Activated CD8-positive, alpha-beta memory T cell treated with anti-CD3 and anti-CD28 coated beads, Interleukin-2, amount 10 ng/mL, durations not matched to agents 7 days and 5 days (primary cell): ENCODE results near the gene POC1A. TPM values are rescaled to one million over a fixed set of nuclear protein-coding genes. Genes with fewer than 3 reads are reported as not detected.
"Not testable (repeated sequence)": the region's sequence is repeated elsewhere in the genome, so short reads cannot be mapped to it uniquely, and the experiment has no call there.

Experiments
- ATAC-seq: fragments of 150-1000 bp; cut with Tn5 transposase; one replicate; pipeline ENCODE4 v1.10.0; 2021; ENCODE audit warnings: moderate library complexity
- CTCF ChIA-PET: fragments of 350-600 bp; sonication (Branson Sonifier 250); formaldehyde crosslinking; loops from one replicate; lab custom pipeline; 2021; ENCODE audit warnings: antibody characterized with exemption; lab: Charles Lee
- DNase-seq: peaks from one replicate; pipeline ENCODE4 v3.0.0-alpha.2; 2020
- H3K27ac Mint-ChIP-seq: one replicate; pipeline ENCODE4 v1.8.0; 2021; ENCODE audit warnings: mild to moderate bottlenecking, mixed read lengths
- H3K27me3 Mint-ChIP-seq: one replicate; pipeline ENCODE4 v1.8.0; 2021; ENCODE audit warnings: mixed read lengths
- H3K36me3 Mint-ChIP-seq: one replicate; pipeline ENCODE4 v1.8.0; 2021; ENCODE audit warnings: mild to moderate bottlenecking, mixed read lengths
- H3K4me1 Mint-ChIP-seq: one replicate; pipeline ENCODE4 v1.8.0; 2021; ENCODE audit warnings: mixed read lengths
- H3K4me3 Mint-ChIP-seq: one replicate; pipeline ENCODE4 v1.8.0; 2021; ENCODE audit warnings: mild to moderate bottlenecking, moderate library complexity, mixed read lengths
- H3K9me3 Mint-ChIP-seq: one replicate; pipeline ENCODE4 v1.8.0; 2022; ENCODE audit warnings: low read depth, mixed read lengths
- total RNA-seq, 2 experiments: library from RNA; stranded (reverse); gene quantifications; one replicate each; pipeline ENCODE4 v1.2.3, GENCODE V29; 2021

Gene POC1A
- total RNA-seq, 2 experiments from 2014 or later: 29.3 to 29.5 TPM

GRCh38 chr3:52162250-52162872 is 8.1 kb upstream of the POC1A start:
- no peaks in the 10 kb centered on the region for H3K36me3 Mint-ChIP-seq
- ATAC-seq (no peak), DNase-seq (no peak)
- H3K27me3 Mint-ChIP-seq: peaks cover 5% of the 10 kb centered on the region
- CTCF ChIA-PET: no interaction called here
- no peak overlapping the region for H3K27ac Mint-ChIP-seq
- H3K4me1 Mint-ChIP-seq: no peaks in the 10 kb centered on the region
- no peaks in the 10 kb centered on the region for H3K9me3 Mint-ChIP-seq
- no peak overlapping the region for H3K4me3 Mint-ChIP-seq

GRCh38 chr3:52159503-52159902 is 5.3 kb upstream of the POC1A start:
- no peaks in the 10 kb centered on the region for H3K9me3 Mint-ChIP-seq
- no peaks in the 10 kb centered on the region for H3K36me3 Mint-ChIP-seq
- CTCF ChIA-PET: interaction anchor here (0.7 to 0.9 kb wide), 2 partner anchors 24 to 122 kb away, joined by 3 to 5 read pairs; no protein-coding TSS in a partner anchor
- H3K4me3 Mint-ChIP-seq: no peak overlapping the region
- no peak for DNase-seq
- H3K27ac Mint-ChIP-seq: no peak overlapping the region
- ATAC-seq: no peak
- peaks cover 9% of the 10 kb centered on the region for H3K4me1 Mint-ChIP-seq
- peaks cover 3% of the 10 kb centered on the region for H3K27me3 Mint-ChIP-seq

GRCh38 chr3:52155912-52156311 is 1.7 kb upstream of the POC1A start:
- peak overlapping the region; percentile 54 for H3K27ac Mint-ChIP-seq
- DNase-seq (no peak), ATAC-seq (no peak)
- peak overlapping the region; percentile 93 for H3K4me3 Mint-ChIP-seq
- CTCF ChIA-PET: interaction anchor here (0.6 to 1.9 kb wide), 2 partner anchors 182 to 1566 kb away, joined by 3 to 8 read pairs; partner anchors contain the start of genes ABHD14A and ABHD14B
- H3K36me3 Mint-ChIP-seq: no peaks in the 10 kb centered on the region
- no peaks in the 10 kb centered on the region for H3K9me3 Mint-ChIP-seq
- peaks cover 3% of the 10 kb centered on the region for H3K27me3 Mint-ChIP-seq
- peaks cover 20% of the 10 kb centered on the region for H3K4me1 Mint-ChIP-seq

- CTCF ChIA-PET: interaction anchor here (0.7 to 2.1 kb wide), 12 partner anchors 9 to 259 kb away, joined by 3 to 13 read pairs (median 5); partner anchors contain the start of genes ABHD14A, ABHD14B, DUSP7 and RPL29
- ATAC-seq (peak; percentile 1), DNase-seq (no peak)
- H3K4me3 Mint-ChIP-seq: peak overlapping the region; percentile 93
- H3K36me3 Mint-ChIP-seq: peaks cover 6% of the 10 kb centered on the region
- H3K27ac Mint-ChIP-seq: peak overlapping the region; percentile 91
- H3K27me3 Mint-ChIP-seq: no peaks in the 10 kb centered on the region
- H3K4me1 Mint-ChIP-seq: peaks cover 20% of the 10 kb centered on the region
- H3K9me3 Mint-ChIP-seq: no peaks in the 10 kb centered on the region
Measured at GRCh38 chr3:52153389-52154096, 680 bp downstream of the POC1A start.

- not testable (repeated sequence) for H3K9me3 Mint-ChIP-seq, DNase-seq, H3K27ac Mint-ChIP-seq, H3K36me3 Mint-ChIP-seq, H3K4me3 Mint-ChIP-seq, H3K27me3 Mint-ChIP-seq, ATAC-seq
- peaks cover 20% of the 10 kb centered on the region for H3K4me1 Mint-ChIP-seq
- CTCF ChIA-PET: interaction anchor here (1.3 to 1.6 kb wide), 2 partner anchors 17 to 151 kb away, joined by 3 to 4 read pairs; no protein-coding TSS in a partner anchor
Measured at GRCh38 chr3:52151991-52152390, 2.2 kb downstream of the POC1A start.

GRCh38 chr3:52150860-52151259 is 3.4 kb downstream of the POC1A start:
- CTCF ChIA-PET: interaction anchor here (0.7 to 1.5 kb wide), 4 partner anchors 13 to 149 kb away, joined by 3 to 4 read pairs (median 3); no protein-coding TSS in a partner anchor
- no peaks in the 10 kb centered on the region for H3K27me3 Mint-ChIP-seq
- peaks cover 20% of the 10 kb centered on the region for H3K4me1 Mint-ChIP-seq
- no peak overlapping the region for H3K4me3 Mint-ChIP-seq
- no peak overlapping the region for H3K27ac Mint-ChIP-seq
- H3K9me3 Mint-ChIP-seq: no peaks in the 10 kb centered on the region
- no peak for DNase-seq
- ATAC-seq: no peak
- peaks cover 12% of the 10 kb centered on the region for H3K36me3 Mint-ChIP-seq

DNA sequence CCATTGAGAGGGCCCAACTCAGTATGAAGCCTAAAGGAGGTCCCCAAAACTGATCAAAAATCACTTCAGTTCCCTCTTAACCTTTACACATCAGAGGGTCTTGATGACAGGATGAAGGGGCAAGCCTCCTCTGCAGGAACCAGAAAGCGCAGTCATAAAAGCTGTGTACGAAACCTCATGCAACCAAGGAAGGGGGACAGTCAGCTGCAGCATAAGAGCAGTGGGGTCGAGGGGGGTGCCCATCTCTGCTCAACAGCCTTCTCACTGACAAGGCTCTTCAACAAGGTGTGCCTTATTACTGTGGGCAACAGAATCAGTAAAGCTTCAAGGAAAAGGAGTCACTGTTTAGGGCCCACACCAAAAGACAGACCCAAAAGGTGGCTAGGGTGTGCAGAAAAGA is 3.9 kb downstream of the POC1A start:
- H3K27me3 Mint-ChIP-seq: no peaks in the 10 kb centered on the region
- CTCF ChIA-PET: interaction anchor here (0.7 to 1.5 kb wide), 4 partner anchors 13 to 149 kb away, joined by 3 to 4 read pairs (median 3); no protein-coding TSS in a partner anchor
- ATAC-seq (no peak), DNase-seq (no peak)
- no peak overlapping the region for H3K27ac Mint-ChIP-seq
- H3K4me3 Mint-ChIP-seq: no peak overlapping the region
- H3K4me1 Mint-ChIP-seq: peaks cover 15% of the 10 kb centered on the region
- peaks cover 13% of the 10 kb centered on the region for H3K36me3 Mint-ChIP-seq
- no peaks in the 10 kb centered on the region for H3K9me3 Mint-ChIP-seq

- CTCF ChIA-PET: interaction anchor here (1.5 kb wide), 1 partner anchor 148 kb away, joined by 4 read pairs; no protein-coding TSS in a partner anchor
- no peaks in the 10 kb centered on the region for H3K27me3 Mint-ChIP-seq
- H3K4me1 Mint-ChIP-seq: peaks cover 13% of the 10 kb centered on the region
Measured at GRCh38 chr3:52149726-52150125, 4.5 kb downstream of the POC1A start.

GRCh38 chr3:52149021-52149420 is 5.2 kb downstream of the POC1A start:
- peaks cover 20% of the 10 kb centered on the region for H3K4me1 Mint-ChIP-seq
- H3K27me3 Mint-ChIP-seq: no peaks in the 10 kb centered on the region
- CTCF ChIA-PET: interaction anchor here (1.5 to 1.6 kb wide), 2 partner anchors 26 to 95 kb away, joined by 4 to 5 read pairs; no protein-coding TSS in a partner anchor
- peaks cover 20% of the 10 kb centered on the region for H3K36me3 Mint-ChIP-seq
- H3K9me3 Mint-ChIP-seq: no peaks in the 10 kb centered on the region
- no peak overlapping the region for H3K27ac Mint-ChIP-seq
- DNase-seq: no peak
- no peak for ATAC-seq
- no peak overlapping the region for H3K4me3 Mint-ChIP-seq

More at GRCh38 chr3:52149726-52150125, 4.5 kb downstream of the POC1A start:
- DNase-seq (no peak), ATAC-seq (no peak)
- H3K9me3 Mint-ChIP-seq: no peaks in the 10 kb centered on the region
- H3K4me3 Mint-ChIP-seq: no peak overlapping the region
- H3K27ac Mint-ChIP-seq: no peak overlapping the region
- H3K36me3 Mint-ChIP-seq: peaks cover 15% of the 10 kb centered on the region

DNA sequence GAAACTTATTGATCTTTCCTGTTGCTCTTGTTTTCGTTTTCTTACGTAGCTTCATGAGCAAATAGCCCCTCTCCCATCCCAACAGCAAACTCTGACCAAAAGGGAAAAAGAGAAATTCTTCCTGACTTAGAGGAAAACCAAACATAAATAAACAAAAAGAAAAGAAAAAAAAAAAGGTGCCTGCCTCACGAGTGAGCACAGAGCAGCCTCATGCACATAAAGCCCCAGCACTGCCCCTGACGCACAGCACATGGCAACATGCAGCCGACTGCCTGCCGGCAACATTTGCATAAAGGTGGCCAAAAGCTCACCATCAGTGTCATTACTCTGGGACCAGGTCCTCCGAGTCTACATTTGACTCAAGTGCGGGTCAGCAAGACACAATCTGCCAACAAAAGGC is 6.4 kb downstream of the POC1A start:
- Mint-ChIP-seq H3K27me3 (no peaks in the 10 kb centered on the region), H3K9me3 (no peaks in the 10 kb centered on the region), H3K4me3 (no peak overlapping the region), H3K4me1 (peaks cover 13% of the 10 kb centered on the region), H3K36me3 (peaks cover 23% of the 10 kb centered on the region), H3K27ac (no peak overlapping the region)
- CTCF ChIA-PET: interaction anchor here (1.2 to 1.6 kb wide), 5 partner anchors 10 to 147 kb away, joined by 3 to 6 read pairs (median 4); no protein-coding TSS in a partner anchor
- DNase-seq: no peak
- ATAC-seq: no peak

- Mint-ChIP-seq H3K27ac (no peak overlapping the region), H3K4me3 (no peak overlapping the region), H3K9me3 (no peaks in the 10 kb centered on the region), H3K27me3 (no peaks in the 10 kb centered on the region), H3K36me3 (peaks cover 23% of the 10 kb centered on the region), H3K4me1 (peaks cover 11% of the 10 kb centered on the region)
- CTCF ChIA-PET: interaction anchor here (0.6 to 9.1 kb wide), 3 partner anchors 8 to 151 kb away, joined by 3 to 107 read pairs (median 3); partner anchors contain the start of genes POC1A and RPL29
- no peak for ATAC-seq
- no peak for DNase-seq
Measured at GRCh38 chr3:52146811-52147210, 7.4 kb downstream of the POC1A start.

DNA sequence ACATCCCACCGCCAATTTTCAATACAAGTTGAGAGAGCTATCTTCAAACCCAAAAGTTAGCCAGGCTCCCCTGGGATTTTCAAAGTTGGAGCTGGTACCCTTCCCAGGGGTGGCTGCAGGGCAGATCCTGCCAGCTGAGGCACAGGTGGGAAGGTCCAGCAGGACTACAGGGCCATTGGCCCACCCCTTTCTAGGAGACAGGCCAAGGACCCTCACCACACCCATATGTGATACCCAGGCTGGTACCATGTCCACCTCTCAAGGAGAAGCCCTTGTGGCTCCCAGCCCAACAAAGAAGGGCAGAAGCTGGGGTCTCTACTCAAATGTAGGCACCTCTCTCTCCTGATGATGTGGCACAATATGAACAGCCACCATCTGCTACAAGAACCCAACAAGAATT is 8.0 kb downstream of the POC1A start:
- H3K36me3 Mint-ChIP-seq: peaks cover 23% of the 10 kb centered on the region
- DNase-seq: no peak
- no peak for ATAC-seq
- H3K9me3 Mint-ChIP-seq: no peaks in the 10 kb centered on the region
- H3K4me3 Mint-ChIP-seq: no peak overlapping the region
- peaks cover 11% of the 10 kb centered on the region for H3K4me1 Mint-ChIP-seq
- H3K27ac Mint-ChIP-seq: no peak overlapping the region
- no peaks in the 10 kb centered on the region for H3K27me3 Mint-ChIP-seq
- CTCF ChIA-PET: interaction anchor here (1.3 to 9.1 kb wide), 3 partner anchors 90 to 150 kb away, joined by 3 to 107 read pairs (median 8); partner anchors contain the start of genes DUSP7 and RPL29

DNA sequence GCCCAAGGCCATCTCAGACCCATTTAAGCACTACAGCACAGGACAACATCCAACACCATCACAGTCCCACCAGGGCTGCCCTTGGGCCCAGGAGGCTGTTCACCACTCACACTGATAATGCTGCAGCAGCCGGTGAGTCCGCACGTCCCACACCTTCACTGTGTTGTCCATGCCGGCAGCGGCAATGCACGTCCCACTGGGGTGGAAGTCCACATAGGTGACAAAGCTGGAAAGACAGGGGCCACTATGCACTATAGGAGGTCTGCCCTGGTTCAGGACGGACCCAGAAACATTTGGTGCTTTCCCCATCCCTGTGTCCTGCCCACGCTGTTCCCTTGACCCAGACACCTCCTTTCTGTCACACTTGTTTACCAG is 8.5 kb downstream of the POC1A start:
- Mint-ChIP-seq H3K27ac (no peak overlapping the region), H3K36me3 (peaks cover 23% of the 10 kb centered on the region), H3K4me3 (no peak overlapping the region), H3K27me3 (no peaks in the 10 kb centered on the region), H3K4me1 (peaks cover 11% of the 10 kb centered on the region), H3K9me3 (no peaks in the 10 kb centered on the region)
- CTCF ChIA-PET: interaction anchor here (1.3 to 9.1 kb wide), 5 partner anchors 89 to 194 kb away, joined by 3 to 107 read pairs (median 8); partner anchors contain the start of genes DUSP7 and RPL29
- ATAC-seq: no peak
- DNase-seq: no peak
